Measurements from ENCODE around the gene SH3GL1. TPM values are rescaled to one million over a fixed set of nuclear protein-coding genes. Genes with fewer than 3 reads are reported as not detected.

SH3GL1 gene, protein sequence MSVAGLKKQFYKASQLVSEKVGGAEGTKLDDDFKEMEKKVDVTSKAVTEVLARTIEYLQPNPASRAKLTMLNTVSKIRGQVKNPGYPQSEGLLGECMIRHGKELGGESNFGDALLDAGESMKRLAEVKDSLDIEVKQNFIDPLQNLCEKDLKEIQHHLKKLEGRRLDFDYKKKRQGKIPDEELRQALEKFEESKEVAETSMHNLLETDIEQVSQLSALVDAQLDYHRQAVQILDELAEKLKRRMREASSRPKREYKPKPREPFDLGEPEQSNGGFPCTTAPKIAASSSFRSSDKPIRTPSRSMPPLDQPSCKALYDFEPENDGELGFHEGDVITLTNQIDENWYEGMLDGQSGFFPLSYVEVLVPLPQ
- polyA plus RNA-seq (ENCODE audit: insufficient read length), result 54.0 TPM
- long read RNA-seq, donor 1, transcript SH3GL1-201 (10 exons, 2,516 nt), result major isoform, 36 of 44 reads
- long read RNA-seq, donor 1, partial matches to known transcripts, result 7 of 44 reads
- long read RNA-seq, donor 1, other reads (novel, unspliced or antisense), result 0 of 44 reads
- long read RNA-seq, donor 2, transcript SH3GL1-201 (10 exons, 2,516 nt), result major isoform, 20 of 20 reads
- long read RNA-seq, donor 2, partial matches to known transcripts, result 0 of 20 reads
- long read RNA-seq, donor 2, other reads (novel, unspliced or antisense), result 0 of 20 reads
- long read RNA-seq, donor 3, transcript SH3GL1-201 (10 exons, 2,516 nt), result major isoform, 12 of 12 reads
- long read RNA-seq, donor 3, partial matches to known transcripts, result 0 of 12 reads
- long read RNA-seq, donor 3, other reads (novel, unspliced or antisense), result 0 of 12 reads
- long read RNA-seq, donor 4, result 0 reads
- long read RNA-seq, donor 5, transcript SH3GL1-201 (10 exons, 2,516 nt), result major isoform, 32 of 65 reads
- long read RNA-seq, donor 5, partial matches to known transcripts, result 33 of 65 reads
- long read RNA-seq, donor 5, other reads (novel, unspliced or antisense), result 0 of 65 reads
- long read RNA-seq, donor 6, transcript SH3GL1-201 (10 exons, 2,516 nt), result major isoform, 25 of 113 reads
- long read RNA-seq, donor 6, partial matches to known transcripts, result 74 of 113 reads
- long read RNA-seq, donor 6, other reads (novel, unspliced or antisense), result 14 of 113 reads
- long read RNA-seq, donor 7, transcript SH3GL1-201 (10 exons, 2,516 nt), result major isoform, 27 of 27 reads
- long read RNA-seq, donor 7, partial matches to known transcripts, result 0 of 27 reads
- long read RNA-seq, donor 7, other reads (novel, unspliced or antisense), result 0 of 27 reads
- long read RNA-seq, donor 8, transcript SH3GL1-201 (10 exons, 2,516 nt), result major isoform, 11 of 11 reads
- long read RNA-seq, donor 8, partial matches to known transcripts, result 0 of 11 reads
- long read RNA-seq, donor 8, other reads (novel, unspliced or antisense), result 0 of 11 reads

DNA sequence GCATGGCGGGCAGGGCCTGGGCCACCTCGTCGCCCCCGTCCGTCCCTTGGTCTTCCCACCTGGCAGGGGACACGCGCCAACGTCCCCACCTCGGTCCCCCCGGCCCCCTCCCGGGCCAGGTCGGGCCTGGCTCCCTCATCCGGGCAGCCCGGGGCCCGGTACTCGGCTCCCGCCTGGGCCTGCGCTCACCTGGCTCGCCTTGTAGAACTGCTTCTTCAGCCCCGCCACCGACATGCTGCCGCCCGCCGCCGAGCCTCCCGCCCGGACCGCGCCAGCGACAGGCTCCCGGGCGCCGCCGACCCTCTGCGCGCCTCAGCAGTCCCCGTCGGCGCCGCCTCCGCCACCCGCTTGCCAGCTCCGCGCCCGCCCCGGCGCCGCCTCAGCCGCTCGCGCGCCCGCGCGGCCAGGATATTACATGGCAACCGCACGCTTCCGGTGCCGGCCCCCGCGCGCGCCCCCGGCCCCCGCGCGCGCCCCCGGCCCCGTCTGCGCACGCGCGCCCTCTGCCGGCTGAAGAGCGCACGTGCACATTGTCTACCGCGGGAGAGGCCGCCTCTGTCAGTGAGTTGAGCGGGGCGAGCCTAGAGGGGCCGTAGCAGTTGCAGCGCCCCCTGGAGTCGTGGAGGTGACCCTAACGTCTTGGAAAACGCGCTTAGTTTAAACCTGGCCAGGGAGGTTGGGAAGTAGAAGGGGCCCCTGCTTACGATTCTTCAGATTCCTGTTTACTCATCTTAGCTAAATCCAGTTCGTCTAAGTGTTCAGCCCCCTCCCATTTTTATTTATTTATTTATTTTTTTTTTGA lies at the start of gene SH3GL1:
Gene SH3GL1, minus strand, starts transcription at position 413 of the 802 bp plus-strand sequence. Its CDS starts 179 bp downstream, at position 234.
- peak; percentile 89 for DNase-seq

DNA sequence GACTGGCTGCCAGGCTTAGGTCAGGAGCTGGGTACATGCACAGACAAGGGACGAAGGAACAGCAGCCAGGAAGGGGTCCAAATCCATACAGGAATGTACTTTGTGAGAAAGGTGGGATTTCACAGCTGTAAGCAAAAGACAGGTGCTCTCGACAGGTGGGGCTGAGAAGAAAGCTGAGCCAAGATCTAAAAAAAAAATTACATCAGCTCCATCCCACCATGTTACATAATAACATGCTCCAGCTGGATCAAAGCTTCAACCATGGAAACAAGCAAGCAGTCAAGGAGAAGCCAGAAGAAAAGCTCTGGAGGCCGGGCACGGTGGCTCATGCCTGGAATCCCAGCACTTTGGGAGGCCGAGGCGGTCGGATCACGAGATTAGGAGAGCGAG lies 49.3 kb upstream of the SH3GL1 start:
- DNase-seq, result no peak

DNA sequence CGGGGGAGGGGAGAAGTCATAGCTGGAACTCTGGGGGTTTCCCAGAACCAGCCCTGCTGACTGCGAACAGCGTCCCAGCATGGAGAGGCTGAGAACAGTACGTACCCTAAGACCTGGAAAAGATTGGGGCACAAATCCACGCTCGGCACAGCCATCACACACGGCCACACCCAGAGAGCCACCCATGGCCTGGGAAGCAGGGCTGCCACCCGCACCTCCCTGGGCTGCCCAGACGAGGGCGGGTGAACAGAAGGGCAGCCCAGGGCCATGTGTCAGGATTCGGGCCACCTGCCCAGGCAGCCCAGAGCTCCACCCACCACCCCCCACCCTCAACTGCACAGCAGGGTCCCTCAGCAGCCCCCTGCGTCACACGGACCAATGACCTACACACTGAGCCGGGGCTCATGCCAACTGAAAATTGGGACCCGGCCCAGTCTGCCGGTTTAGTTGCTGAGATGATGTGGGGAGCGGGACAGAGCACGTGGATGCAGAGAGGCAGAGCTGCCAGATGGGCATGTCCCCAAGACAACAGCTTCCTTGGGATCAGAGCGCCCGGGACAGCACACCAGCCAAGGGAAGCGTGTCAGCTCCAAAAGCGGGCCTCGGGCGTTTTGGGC lies 48.8 kb upstream of the SH3GL1 start:
- no peak for DNase-seq

DNA sequence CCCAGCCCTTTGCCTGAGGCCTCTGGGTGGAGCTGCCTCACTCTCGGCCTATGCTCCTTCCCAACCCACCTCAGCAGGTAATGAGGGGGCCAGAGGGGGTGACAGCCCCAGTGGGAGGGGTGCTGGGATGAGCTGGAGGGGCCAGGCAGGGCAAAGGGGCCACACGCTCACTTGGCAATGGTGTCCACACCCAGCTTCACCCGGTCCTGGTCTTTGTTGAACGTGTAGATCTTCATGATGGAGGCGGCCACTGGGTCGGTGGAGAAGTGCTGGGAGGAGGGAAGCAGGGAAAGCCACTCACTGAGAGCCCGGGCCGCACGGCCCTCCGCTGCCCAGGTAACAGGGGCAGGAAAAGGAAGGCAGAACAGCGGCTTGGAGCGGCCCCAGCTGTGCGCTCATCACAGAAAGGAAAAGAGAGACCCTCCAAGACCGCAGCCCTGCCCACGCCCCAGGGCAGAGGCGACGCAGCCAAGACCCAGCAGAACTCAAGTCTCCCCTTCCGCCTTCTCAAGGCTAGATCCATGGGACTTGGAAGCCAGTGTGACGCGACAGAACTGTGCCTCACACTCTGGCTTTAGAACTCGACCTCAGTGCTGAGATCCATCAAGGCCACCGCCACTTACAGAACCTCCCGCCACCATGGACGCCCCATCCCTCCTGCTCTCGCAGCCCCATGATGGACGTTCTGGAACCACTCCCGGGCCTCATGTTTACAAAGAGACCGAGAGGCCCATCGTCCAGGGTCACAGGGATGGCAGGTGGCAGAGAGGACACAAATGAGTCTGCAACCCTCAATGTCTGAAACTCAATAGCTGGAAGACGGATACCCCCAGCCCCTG lies 48.0 kb upstream of the SH3GL1 start:
- DNase-seq, result no peak

DNA sequence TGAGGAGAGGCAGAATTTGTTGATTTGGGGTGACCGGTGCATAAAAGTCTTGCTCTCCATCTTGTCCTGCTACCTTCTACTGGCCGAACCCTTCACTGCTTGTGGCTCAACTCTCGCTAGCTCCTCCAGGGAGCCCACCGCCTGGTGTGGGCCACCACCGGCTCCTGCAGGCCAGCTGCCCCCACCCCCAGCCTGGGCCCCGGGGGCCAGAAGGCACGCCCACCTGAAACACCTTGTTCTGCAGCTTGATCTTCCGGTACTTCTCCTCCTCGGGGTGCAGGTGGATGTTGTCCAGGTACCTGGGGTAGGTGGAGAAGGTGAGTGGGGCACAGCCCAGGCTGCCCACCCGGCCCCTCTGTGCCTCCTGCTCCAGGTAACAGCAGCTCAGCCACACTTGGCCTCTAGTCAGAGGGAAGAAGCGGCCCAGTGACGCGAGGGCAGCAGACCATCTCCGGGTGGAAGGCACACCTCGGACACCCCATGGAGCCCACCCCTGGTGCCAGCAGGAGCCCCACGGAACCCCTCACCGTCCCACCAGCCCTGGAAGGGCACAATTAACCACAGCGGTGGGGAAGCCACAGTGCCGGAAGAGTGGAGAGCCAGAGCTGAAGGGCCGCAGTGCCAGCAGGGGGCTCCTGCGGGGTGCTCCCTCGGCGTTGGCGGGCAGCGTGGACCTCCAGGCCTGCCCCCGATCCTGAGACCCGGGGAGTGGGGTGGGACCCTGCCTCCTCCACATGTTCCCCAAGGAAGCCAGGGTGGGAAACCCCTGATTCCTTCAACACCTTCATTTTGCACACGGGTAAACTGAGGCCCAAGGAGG lies 47.2 kb upstream of the SH3GL1 start:
- no peak for DNase-seq

DNA sequence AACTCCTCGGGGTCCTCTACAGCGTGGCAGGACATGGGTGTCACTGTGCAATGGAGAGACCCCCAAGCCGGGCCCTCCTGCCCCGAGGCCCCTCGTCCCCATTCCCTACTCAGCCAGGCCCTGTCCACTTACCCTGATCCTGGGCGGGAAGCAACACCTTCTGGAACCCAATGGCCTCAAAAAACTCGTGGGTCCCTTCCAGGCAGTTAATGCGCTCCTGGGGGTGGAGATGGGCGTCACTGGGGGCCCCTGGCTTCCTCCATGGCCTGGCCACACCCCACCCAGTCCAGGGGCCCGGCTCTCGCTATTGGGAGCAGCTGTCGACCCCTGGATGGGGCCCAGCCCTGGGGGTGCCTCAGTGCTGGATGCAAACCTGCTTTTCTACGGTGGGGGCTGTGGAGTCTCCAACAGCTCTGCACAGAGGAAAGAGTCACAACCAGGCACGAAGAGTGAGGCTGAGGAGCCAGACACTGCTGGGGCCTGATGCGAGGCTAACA lies 46.4 kb upstream of the SH3GL1 start:
- DNase-seq, result no peak

DNA sequence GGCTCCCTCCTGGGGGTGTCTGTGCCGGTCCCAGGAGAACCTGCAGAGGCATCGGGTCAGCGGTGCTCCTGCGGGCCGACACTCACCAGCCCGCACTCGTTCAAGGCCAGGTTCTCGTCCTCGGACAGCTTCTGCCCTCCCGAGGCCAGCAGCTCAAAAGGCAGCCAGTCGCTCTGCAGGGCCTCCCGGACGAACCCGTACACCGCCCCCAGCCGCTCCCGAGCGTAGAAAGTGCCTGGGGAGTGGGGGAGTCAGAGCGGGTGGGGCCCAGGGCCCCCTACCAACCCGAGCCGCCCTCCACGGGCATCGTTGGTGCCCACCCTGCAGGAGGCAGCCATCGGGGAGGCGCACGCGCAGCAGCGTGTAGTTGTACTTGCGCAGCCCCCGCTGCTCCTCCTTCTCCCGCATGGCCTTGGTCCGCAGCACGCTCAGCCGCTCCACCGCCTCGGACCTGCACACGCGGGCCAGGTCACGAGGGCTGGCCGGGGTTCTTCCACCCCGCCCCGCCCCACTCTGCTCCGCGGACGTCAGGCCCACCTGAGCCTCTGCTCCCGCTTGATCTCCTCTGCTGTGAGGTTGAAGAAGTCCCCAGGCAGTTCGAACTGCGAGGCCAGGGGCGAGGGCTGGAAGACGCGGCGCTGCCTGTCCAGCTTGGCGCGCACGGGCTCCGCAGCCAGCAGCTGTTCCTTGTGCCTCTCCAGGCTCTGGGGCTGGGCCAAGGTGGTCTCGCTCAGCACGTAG lies 45.8 kb upstream of the SH3GL1 start:
- DNase-seq, result no peak

DNA sequence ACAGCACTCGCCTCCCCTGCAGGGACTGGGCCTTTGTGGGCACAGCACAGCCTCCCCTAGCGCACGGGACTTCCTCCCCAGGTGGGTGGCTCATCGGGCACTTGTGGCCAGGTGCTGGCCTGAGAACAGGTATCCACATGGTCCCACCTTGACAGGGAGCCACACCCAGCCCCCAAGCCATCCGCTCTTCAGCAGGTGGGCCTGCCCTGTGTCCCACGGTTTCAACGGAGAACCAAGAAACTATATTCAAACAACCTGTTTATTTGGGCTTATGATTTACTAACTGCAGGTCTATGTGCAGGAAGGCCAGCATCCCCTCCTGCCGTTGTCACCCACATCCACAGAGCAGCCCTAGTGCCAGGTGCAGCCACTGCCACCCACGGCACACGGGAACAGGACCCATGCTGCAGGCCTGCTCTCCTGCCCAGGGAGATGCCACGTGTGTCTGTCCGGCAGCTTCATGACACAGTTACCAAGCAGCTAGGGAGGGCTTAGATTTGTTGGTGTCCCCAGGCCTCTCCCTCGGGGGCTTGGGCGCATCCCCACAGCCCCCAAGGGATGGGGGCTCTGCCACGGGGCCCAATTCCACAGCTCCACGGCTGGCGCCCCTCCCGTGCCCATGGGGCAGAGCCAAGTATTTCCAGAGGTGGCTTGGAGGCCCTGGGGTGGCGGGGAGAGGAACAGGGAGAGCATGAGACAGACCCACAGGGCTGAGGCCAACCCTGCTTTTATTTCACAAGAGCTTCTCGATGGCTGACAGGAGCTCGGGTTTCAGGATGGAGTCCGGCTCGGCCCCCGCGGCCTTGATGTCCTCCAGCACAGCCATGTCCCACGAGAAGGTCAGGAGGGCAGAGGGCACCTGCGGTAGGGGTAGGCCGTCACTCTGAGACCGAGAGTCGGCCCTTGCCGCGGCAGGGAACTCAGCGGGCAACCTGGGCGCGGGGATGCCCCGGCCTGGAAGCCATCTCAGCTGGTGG lies 44.7 kb upstream of the SH3GL1 start:
- DNase-seq, result no peak

DNA sequence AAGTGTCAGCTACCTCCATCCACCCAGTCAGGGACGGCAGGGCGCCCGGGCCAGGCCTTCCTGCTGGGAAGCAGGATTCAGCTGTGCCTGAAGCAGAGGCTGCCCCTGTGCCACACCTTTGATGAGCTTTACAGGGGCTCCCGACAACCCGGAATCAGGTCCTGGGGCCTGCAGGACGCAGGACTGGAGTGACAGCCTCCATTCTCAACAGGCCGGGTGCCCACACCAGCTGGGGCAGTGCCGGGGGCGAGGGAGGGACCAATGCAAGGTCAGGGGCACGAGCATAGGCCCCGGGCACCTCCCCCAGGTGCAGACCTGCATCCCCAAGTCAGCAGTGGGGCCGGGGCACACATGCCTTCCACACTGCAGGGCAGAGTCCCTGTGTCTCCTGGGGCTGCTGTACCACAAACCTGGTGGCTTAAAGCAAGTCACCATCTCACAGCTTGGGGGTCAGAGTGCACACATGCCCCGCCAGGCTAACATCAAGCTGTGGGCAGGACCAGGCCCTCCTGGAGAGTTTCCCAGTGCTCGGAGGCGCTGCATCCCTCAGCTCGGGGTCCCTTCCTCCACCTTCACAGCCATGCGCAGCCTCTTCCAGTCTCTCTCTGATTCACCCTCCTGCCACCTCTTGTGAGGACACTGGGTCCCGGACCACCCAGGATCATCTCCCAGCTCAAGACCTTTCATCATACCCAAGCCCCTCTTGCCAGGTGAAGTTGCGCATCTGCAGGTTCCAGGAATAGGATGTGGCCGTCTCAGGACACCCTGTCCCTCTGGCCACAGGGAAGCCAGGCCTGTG lies 43.8 kb upstream of the SH3GL1 start:
- no peak for DNase-seq

DNA sequence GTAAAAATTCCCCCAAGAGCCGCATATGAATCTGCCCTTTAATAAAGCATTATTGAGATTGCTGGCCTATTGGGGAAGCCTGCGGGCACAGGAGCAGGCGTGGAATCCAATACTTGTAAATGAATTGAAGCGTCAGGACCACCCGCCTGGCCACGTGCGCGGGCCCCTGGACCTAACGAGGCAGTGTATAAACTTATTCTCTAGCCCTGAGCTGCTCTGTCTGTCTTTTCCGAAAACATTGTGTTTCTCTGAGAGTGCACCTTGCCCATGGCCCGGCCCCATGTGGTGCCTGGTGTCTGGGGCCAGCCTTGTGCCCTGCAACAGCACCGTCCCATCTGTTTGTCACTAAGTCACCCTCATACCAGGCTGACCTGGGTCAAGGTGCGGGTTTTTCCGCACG lies 42.8 kb upstream of the SH3GL1 start:
- DNase-seq, result no peak

DNA sequence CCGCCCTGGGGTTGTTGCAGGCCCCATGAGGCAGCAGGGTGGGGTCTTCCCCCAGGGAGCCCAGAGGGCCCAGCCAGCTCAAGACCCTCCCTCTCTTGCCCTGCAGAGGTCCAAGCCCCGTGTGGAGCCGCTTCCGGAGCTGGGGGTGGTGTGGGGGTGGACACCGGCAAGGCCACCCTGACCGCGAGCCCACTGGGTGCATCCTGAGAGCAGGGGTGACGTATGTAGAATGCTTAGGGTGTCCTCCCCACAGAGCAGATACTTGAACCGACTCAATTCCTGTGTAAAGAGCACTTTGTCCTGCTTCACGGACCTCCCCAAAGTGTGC lies 42.4 kb upstream of the SH3GL1 start:
- DNase-seq, result no peak

DNA sequence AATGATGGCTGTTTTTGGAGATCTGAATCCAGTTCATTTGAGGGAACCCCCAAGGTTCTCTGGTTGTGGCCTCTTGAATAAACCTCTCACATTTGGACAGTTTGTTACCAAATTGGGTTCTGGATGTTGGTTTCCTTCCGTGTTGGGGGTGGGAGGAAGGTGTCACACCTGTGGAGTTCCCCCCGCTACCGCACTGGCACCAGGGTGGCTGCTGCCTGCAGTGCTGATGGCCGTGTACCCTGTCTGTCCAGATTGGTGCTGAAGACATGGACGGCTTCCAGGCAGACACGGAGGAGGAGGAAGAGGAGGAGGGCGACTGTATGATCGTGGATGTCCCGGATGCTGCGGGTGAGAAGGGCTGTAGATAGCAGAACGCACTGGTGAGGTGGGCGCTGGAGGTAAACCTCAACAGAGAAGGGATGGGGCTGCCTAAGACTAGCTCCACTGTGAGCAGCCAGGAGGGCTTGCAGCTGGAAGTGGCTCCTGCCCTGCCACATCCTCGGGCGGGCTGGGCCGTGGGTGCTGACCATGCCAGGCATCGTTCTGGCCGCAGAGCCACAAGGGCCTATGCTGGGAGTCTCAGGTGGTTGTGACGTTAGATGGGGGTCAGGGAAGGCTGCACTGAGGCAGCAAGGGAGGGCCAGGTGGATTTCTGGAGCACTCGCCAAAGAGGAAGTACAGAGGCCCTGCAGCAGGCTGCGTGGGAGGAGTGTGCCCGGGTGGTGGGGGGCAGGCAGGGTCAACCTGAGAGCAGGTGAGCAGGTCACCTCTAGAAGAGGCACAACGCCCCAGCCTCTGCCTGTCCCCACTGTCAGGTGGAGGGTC lies 41.9 kb upstream of the SH3GL1 start:
- DNase-seq, result no peak

DNA sequence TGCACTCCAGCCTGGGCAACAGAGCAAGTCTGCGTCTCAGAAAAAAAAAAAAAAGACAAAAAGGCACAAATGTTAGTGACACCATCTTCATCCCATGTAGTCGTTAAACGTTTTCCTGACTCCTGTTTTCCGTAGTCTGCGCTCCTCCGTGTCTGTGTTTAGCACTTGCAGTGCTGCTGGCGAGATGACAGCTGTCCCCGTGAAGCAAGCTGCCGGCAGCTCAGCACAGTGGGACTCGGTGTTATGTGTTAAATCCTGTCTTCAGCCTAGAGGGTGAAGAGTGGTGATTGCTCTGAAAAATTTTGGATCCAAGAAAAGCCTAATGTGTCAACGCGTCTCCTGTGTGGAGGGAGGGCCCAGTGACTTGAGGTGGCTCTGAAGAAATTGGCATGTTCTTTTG lies 38.9 kb upstream of the SH3GL1 start:
- no peak for DNase-seq

DNA sequence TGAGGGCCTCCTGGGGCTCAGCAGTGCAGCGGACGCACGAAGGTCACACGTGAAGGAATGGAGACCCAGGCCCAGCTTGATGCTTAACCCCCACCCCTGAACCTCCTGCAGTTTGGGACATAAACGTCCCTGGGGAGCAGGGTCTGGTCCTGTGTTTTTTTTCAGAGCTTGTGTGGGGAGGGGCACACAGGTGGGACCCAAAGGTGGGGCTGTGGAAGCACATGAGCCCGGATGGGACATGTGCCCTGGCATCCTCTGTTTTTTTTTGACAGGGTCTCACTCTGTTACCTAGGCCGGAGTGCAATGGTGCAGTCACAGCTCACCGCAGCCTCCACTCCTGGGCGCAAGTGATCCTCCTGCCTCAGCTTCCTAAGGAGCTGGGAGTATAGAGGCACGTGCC lies 36.8 kb upstream of the SH3GL1 start:
- no peak for DNase-seq

DNA sequence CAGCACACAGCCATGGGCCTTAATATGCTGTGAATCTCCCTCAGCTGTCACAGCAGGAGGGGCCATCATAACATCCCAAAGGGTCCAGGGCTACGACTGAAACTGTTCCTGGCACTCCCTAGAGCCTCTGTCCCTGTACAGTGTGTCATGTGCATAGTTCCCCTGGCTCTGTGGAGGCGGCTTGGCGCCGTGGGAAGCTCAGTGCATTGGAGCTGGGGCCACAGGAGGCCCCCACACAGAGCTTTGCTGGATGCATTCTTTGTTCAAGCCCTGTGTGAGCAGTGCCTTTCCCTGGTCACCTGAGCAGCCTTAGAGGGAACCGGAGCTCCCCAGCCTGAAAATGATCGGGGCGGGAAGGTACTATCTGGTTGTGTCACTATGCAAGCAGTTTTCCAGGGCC lies 35.9 kb upstream of the SH3GL1 start:
- no peak for DNase-seq
